HG03064 (cell line): ENCODE measurements around the gene ARHGEF28.
A peak's percentile ranks its signal among the peaks of the same experiment; 100 is the strongest.

Experiments
- ATAC-seq: cut with Tn5 transposase; IDR thresholded peaks from one replicate; pipeline ENCODE4 v1.9.1; 2021; ENCODE audit warnings: low read depth; ENCODE audit not compliant: unreplicated experiment

ARHGEF28 gene

DNA sequence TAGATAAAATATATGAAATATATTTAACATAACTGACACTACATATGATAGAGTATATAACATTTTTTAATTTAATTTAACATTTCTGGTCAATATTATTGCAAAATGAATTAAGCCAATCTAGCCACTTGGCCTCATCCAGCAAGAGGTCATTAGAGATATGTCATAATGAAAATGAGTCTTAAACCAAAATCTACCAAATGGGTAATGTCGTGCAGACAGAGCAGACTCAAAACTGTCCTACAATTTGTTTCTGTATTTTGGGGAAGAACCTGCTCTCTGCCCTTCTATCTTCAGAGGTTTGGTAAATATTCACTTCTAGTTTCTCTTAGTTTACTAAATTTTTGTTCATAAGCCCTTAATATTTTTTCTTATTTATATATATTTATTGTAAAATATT is 61.4 kb downstream of the ARHGEF28 start:
- ATAC-seq: peak; percentile 85

DNA sequence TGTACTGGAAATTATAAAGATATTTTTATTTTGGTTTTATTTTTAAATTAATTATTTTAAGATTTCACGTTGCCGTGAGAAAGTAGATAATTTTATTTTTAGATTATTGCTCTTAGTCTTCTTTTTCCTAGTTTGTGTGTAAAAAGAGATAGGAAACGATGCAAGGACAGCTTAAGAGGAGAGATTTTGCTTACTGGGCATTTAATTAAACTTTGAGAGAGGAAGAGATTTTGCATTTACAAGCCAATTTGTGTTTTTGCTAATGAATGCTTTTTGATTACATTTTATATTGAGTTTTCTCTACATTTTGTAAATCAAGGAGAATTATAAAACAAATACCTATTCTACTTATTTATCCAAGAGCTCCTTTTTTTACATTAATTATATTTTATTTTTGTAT is 64.0 kb downstream of the ARHGEF28 start:
- no peak for ATAC-seq

DNA sequence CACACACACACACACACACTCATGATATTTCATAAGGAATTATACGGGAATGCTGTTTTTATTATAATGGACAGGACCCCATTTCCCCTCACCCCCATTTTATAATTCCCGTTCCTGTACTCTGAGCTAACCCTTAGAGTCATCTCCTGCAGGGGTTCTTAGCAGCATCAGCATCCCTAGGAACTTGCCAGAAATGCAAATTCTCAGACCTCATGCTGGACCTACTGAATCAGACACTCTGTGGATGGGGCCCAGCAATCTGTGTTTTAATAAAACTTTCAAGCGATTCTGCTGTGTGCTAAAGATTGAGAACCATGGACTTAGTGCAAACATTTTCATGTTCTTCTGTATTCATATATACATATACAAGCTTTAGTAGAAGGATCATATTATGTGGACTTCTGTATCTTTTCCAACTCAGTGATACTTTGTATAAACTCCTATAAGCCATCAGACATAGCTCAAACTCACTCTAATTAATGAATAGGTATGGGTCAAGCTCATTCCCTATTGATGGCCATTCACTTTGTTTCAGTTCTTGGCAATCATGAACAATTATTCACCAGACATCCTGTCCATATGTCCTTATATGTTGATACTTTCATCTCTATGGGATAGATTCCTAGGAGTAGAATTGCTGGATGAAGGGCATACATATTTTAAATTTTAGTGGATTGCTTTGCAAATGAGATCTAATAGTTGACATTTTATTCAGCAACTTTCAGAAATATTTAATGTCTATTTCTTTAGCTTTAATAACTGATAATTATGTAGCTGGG is 65.5 kb downstream of the ARHGEF28 start:
- ATAC-seq: no peak

DNA sequence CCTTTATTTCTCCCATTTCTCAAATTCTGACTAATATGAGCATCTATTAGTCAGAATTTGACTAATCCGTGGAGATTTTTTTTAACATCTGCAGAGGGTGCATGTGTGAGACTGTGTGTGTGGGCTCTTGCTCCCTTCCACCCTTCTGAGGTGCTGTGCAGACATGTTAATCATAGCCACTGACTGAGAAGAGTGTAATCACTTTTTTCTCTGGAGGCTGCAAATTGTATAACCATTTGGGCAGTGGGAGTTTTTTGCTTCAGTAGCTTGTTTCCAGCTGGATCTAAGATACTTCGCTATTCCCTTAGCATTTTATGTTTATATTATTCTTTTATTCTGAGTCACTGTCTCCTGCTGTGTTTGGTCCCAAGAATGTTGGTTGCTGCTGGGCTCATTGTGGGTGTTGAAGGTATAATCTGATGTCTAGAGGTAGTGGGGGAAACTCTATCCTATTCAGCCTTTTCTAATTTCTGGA is 66.2 kb downstream of the ARHGEF28 start:
- ATAC-seq: no peak

DNA sequence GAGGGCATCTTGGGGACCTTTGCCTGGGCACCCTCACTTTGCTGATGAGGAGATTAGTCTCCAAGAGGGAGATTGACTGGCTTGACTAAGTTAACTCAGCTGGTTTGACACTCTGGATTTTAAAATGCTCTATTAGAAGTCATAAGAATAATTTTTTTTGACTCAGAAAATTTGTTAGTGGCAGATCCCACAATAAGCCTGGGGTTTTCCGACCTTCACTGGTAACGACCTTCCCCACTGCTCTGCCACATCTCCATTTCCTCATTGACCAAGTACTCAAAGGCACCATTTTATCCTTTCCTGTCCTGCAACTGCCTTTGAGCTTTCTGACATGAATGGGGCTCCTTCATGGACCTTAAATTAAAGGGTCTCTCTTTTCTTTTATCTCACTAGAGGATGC is 67.0 kb downstream of the ARHGEF28 start:
- no peak for ATAC-seq

DNA sequence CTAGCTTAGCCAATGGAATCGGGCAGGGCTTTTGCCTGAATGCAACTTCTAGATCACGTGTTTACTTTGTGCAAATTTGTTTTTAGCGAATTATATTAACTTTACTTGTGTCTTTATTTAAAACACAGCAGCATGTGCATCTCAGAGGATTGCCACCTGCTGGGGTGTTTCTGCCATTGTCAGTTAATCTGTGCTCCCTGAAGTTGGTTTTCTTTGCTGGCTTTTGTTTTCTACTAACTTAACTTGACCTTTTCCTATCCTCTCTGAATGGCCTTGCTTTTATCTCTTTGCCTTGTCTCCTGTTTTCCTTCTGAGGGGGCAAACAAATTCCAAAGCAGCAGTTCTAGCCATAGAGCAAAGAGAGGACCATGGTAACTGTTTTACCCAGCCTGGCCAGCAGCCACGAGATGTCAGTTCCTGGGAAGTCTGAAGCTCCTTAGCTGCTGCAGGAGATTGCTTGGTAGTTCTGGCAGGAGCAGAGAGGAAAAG is 67.6 kb downstream of the ARHGEF28 start:
- ATAC-seq: no peak

DNA sequence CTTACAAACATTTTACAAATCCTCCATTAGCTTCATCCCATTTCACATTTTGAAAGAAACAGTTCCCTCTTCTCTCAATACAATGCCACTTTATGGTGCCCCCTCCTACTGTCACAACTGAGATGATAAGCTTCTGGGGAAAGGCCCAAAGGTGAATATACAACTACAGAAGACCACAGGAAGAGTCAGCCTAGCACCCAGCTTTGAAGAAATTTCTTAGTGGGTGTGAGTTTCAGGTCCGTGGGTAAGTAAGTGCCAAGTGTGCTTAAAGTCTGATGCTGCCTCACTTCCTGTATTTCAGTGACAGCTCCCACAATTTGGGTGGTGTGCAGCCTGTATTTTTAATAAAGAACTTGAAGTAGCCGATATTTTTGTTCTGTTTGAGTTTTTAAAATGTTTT is 68.1 kb downstream of the ARHGEF28 start:
- ATAC-seq: peak; percentile 77

DNA sequence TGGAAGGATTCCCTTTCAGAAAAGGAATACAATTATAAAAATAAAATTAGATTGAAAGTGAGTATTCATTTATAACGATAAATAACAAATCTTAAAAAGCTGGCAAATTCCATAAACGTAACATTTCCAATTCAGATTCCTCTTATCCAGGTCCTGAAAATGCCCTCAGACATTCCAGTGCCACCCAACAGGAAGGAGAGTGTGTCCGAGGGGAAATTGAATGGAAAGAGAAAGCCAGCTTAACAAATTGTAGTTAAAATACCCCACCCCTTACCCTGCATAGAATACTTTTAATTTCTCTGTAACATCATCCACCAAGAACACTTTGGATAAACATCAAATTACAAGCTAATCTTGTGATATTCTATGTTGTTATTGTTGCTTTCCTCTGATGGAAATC is 72.0 kb downstream of the ARHGEF28 start:
- ATAC-seq: no peak

DNA sequence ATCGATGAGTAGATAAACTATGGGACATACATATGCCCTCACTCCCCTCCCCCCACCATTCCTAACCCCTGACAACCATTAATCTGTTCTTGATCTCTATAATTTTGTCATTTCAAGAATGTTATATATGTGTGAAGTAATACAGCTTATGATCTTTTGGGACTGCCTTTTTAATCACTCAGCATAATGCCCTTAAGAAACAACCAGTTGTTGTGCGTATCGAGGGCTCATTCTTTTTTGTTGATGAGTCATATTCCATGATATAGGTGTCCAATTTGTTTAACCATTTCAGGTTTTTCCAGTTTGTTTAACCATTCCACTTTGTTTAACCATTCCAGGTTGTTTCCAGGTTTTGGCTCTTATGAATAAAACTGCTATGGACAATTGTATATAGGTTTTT is 75.6 kb downstream of the ARHGEF28 start:
- ATAC-seq: no peak

DNA sequence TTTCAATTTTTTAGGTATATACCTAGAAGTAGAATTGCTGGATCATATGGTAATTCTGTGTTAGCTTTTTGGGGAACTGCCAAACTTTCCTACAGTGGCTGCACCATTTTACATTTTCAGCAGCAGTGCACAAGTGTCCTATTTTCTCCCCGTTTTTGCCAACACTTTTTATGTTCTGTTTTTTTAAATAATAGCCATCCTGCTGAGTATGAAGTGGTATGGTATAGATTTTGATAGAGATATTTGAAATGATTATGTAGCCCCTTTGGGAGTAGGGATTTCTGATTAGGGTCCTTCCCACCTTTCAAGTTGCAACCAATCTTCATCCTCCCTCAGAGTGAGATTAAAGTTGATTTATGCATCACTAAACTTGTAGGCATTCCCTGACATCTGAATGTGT is 76.5 kb downstream of the ARHGEF28 start:
- ATAC-seq: no peak

DNA sequence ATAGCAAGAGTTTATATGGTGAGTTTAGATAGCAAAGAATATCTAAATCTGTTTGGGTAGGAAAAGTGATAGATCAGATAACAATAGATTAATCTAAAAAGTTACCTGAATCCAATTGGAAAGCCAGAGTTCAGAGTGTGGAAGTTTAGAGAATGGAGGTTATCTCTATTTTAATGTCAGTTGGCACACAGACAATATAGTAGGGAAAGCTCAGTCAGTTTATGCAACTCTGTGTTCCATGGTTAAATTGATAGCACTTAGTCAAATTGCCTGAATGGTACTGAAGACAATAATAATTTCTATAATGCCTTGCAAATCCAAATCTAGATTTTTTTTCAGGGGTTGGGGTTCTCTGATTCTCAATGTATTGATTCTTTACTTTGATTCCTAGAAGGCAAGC is 77.0 kb downstream of the ARHGEF28 start:
- no peak for ATAC-seq

DNA sequence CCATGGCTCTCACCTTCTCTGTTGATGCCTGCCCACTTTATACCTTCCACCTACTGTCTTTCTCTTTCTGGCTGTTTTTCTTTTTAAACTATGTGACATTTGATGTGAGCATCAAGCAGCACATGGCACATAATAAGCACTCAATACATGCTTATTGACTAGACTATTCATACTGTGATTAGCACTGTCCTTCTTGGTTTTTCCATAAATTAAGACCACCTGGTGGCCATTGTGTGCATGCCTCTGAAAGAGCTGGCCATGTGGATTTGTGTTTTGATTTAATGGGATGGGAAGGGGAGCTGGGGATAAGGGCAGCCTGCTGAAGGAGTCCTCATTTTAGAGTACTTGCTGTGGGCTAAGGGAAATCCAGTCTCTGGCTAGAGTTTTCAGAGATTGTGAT is 79.4 kb downstream of the ARHGEF28 start:
- ATAC-seq: no peak

DNA sequence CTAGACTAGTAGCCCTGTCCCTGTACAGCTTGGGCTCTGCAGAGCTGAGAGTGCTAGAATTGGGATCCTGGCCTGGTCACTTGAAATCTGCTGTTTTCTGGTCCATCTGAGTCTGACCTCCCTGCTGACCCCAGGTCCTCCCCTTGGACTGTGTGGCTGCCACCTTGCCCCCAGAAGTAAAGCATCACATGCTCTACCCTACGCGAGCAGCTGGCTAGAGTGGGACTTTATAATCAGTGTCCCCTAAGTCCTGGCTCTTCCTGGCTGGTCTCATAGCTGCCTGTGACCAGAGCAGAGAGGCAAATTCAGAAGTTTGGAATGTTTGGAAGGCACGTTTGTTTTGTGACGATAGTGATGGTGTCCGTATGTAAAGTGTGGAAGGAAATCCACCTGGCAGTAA is 81.0 kb downstream of the ARHGEF28 start:
- no peak for ATAC-seq

DNA sequence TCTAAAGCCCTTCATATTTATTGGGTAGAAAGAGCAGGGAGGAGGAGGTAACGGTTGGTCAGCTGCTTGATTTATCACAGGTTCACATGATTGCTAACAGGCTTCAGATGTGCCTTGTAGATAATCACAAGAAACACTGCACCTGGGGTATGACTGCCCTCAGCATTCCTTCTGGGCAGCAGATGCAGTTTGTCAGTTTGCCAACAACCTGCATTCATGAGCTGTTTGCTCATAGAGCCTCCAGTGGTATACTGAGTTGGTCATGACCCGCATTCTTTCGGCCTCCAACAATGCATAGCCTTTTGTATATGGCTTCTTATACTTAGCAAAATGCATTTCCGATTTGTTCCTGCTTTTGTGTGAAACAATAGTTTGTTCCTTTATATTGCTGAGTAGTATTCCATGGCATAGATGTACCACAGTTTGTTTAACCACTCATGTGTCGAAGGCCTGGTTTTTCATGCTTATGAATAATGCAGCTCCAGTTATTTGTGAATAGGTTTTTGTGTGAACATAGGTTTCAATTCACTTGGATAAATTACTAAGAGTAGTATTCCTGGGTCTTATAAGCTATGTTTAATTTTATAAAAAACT is 83.6 kb downstream of the ARHGEF28 start:
- no peak for ATAC-seq

DNA sequence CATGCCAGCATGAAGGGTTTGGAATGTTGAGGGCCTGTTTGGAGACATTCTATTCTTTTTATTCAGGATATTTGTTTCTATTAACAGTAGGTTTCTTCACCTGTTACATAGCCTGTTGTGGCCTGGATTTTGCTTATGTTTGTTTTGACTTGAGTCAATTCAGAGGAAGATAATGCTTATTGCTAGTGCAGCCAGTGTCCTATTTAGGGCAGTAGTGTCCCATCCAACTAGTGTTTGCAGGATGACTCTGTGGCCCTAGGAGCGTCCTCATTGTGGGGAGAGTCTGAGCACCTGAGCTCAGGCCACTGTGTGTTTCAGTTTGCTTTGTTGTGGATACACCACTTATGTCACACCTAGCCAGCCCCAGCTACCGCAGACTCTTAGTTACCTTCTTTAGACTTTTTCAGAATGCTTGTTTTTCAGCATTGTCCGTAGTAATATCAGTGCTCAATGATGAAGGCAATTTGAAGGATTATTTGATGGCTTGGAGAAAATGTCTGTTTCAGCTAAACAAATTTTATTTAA is 90.3 kb downstream of the ARHGEF28 start:
- ATAC-seq: no peak

DNA sequence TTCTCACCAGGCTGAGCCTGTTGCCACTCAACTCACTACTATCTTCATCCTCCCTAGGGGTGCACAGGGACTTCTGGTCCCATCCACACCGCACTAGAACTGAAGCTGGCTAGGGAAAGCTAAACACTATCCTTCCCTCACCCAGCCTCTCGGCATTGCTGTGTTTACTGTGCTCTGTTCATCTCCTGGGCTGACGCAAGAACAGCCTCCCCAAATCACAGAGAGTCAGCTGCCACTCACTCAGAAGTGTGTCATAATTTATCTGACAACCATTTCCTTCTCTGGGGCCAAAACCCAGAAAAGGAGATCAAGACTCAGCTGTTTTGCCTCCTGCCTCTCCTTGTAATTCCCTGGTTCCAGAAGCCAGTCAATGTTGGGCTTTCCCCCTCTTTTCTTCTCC is 92.8 kb downstream of the ARHGEF28 start:
- no peak for ATAC-seq

DNA sequence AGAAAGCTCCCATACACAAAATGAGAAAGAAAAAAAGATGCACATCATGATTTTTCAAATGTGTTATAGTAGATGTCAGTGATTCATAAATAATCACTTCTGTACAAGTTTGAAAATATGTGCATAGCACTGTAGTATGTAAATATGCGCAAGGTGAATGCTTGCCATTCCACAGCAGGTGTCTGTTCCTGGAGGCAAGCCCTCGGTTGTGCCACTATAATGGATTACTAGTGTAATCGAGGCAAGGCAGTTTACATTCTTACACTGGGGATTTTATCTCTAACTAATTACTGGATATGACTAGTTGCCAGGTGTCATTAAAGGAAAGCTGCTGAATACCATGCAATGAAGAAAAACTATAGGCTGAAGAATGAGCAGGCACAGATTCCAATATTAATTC is 93.6 kb downstream of the ARHGEF28 start:
- no peak for ATAC-seq

DNA sequence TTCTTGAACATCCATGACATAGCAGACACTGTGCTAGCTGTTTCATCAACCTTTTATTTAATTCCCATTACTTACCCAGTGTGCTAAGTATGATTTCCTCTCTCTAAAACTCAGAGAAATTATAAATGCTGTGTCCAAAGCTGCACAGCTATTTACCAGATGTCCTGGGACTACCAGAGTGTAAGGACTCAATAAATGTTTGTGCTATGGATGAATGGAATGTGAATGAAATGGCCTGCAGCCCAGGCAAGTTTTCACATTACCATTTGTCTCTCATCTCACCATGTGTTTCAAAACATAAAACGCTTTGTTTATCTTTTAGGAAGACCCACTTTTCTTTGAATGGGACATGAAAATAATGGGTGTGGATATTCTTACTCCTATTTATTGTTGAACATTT is 96.2 kb downstream of the ARHGEF28 start:
- no peak for ATAC-seq

DNA sequence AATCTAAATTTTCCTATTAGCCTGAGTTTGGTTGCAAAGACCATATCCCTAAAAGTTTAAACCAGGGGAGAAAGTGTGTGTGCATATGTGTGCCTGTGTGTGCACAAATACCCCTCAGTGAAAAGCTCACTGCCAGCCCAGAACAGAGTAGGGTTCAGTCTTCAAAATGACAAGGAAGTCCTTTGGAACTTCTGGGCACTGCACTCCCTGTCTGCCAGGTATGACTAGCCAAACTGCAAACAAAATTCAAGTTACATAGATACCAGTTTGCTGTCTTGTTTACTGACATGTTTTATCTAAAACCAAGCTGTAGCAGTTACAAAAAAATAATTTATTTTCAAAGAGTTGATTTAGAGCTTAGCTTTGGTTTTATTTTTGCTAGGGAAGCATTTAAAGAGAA is 100.1 kb downstream of the ARHGEF28 start:
- no peak for ATAC-seq

DNA sequence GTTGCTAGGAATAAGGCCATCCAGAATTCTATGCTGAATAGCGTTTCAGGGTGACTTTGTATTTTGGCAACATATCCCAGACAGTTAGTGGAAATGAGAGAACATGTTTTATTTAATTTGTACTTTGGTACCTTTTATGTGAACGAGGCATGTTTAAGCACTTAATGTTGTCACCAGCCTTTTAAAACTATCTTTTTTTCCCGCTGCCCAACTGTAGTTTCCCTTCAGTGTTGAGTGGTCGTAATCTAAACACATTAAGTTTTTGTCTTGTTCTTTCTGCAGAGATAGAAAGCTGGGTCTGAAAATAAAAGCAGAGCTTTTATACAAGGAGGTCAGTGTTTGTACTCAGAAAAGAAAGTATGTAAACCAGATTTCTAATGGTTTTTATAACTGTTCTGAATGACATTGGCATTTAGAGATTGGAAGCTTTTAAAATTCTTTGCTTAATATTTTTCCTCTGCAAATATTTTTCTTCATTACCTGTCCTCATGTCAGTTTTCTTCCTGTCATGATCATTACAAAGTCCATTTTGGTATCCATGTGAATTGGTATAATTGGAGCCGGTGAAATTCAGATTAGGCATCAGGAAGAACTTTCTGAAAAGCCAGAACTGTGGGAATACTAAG is 100.7 kb downstream of the ARHGEF28 start:
- no peak for ATAC-seq

DNA sequence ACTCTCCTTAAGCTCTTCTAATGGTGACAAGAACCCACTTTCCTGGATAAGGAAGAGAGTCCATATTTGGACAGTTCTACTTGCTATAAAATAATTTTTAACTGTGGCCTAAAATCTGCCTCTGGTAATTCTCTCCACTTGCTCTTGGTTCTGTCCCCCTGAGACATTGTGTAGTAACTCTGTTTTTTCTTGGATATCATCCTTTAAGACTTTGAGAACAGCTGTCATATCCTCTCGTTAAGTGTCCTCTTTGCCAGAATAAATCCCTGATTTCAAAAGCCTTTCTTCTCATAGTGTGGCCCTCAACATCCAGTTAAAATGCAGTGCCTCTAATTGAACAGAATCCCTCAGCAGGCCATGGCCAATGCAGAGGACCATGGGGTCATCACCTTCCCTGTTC is 101.5 kb downstream of the ARHGEF28 start:
- no peak for ATAC-seq
